Measurements from ENCODE around the gene SLC6A12.

SLC6A12 gene

DNA sequence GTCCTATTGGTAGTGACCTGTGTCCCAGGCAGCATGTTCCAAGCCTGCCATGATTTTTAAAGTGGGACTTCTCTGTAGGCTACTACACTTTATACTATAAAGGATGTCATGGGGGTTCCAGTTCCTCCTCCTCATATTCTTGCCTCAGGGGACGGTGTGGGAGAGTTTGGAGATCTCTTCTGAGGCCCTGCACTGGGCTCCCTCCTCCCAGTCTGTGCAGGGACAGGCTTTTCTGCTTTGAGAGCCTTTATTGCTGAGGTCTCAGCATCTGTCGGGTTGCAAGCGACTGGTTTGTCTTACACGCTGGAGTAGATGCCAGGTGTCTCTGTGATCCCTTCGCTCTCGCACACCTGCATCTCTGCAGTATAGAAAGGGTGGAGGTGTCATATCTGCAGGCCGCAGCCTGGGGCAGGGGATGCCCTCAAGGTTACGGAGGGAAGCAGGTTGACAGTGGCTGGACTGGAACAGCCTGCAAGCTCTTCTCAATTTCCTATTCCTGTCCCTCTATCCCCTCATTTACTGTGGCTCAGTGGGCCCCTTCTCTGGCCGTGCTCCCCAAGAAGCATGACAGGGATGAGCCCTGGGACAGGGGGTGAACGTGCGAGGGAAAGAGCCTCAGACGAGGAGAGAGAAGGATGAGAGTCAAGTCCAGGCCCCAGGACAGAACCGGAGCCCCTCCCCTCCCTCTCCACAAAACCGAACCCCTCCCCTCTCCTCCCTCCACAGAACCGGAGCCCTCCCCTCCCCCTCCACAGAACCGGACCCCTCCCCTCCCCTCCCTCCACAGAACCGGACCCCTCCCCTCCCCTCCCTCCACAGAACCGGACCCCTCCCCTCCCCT, 51.3 kb downstream of the SLC6A12 start:
- no peak overlapping the region for H3K27ac ChIP-seq
- TF ChIP-seq, protein P1, sequence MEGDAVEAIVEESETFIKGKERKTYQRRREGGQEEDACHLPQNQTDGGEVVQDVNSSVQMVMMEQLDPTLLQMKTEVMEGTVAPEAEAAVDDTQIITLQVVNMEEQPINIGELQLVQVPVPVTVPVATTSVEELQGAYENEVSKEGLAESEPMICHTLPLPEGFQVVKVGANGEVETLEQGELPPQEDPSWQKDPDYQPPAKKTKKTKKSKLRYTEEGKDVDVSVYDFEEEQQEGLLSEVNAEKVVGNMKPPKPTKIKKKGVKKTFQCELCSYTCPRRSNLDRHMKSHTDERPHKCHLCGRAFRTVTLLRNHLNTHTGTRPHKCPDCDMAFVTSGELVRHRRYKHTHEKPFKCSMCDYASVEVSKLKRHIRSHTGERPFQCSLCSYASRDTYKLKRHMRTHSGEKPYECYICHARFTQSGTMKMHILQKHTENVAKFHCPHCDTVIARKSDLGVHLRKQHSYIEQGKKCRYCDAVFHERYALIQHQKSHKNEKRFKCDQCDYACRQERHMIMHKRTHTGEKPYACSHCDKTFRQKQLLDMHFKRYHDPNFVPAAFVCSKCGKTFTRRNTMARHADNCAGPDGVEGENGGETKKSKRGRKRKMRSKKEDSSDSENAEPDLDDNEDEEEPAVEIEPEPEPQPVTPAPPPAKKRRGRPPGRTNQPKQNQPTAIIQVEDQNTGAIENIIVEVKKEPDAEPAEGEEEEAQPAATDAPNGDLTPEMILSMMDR (IDR thresholded peaks at IDR 0.05), result no peak
- TF ChIP-seq ZFX (IDR thresholded peaks at IDR 0.05; ENCODE audit: borderline replicate concordance), result no peak

DNA sequence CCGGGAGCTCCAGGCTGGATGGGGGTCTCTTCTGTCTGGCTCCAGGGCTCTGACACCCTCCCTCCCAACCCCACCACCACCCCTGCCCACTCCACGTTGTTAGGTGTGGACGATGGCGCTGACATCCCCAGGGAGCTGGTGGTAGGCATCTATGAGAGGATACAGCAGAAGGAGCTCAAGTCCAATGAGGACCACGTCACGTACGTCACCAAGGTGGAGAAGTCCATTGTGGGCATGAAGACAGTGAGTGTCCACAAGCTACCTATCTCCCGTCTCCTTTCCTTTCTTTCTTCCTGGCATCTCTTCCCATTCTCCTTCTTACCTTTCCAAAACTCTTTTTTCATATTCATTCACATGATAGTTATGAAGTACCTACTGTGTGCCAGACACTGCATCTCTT, 52.1 kb downstream of the SLC6A12 start:
- no peak overlapping the region for H3K27ac ChIP-seq
- TF ChIP-seq, protein P1 (IDR thresholded peaks at IDR 0.05), result no peak
- TF ChIP-seq ZFX (IDR thresholded peaks at IDR 0.05; ENCODE audit: borderline replicate concordance), result no peak

DNA sequence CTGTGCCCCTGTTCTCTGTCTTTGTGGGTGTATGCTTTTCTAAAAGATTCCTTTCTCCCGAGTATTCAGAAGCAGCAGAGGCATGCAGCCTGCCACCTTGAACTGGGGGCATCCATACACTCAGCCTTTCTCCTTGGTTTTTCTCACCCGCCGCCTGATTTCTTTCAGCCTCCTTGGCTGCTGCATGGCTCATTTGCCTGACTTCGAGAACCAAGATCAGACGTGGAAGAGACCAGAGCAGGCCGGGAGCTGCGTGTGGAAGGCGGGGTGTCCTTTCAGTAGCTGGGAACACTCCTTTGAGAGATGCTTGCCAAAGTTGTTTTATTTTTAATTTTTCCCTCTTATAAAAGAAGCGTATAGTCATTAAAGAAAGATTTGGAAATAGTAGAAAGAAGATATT, 53.1 kb downstream of the SLC6A12 start:
- TF ChIP-seq, protein P1 (IDR thresholded peaks at IDR 0.05), result no peak
- no peak for TF ChIP-seq ZFX (IDR thresholded peaks at IDR 0.05; ENCODE audit: borderline replicate concordance)
- no peak overlapping the region for H3K27ac ChIP-seq

DNA sequence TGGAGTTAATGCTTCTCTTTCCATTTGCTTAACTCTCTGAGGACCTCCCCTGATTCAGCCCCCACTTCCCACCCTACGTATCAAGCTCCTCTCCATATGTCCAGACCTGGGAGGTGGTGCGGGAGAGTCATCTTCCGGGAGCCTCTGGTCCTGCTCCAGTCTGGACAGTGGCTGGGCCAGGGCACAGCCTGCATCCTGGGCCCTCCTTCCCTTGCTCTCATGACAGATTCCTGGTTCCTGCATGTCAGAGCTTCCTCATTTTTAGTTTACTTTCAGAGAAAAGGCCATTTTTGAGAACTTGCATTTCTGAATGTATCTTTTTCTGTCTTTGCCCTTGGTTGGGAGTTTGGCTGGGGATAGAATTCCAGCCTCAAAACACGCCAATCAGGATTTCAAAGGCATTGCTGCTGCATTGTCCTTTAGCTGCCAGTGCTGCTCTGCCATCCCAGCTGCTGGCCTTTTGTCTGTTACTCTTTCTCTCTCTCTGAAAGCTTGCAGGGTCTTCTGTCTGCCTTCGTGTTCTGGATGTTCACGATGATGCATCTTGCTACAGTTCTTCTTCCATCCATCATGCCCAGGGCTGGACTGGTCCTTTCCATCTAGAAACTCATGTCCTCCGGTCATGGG, 54.7 kb downstream of the SLC6A12 start:
- no peak overlapping the region for H3K27ac ChIP-seq
- TF ChIP-seq, protein P1 (IDR thresholded peaks at IDR 0.05), result no peak
- TF ChIP-seq ZFX (IDR thresholded peaks at IDR 0.05; ENCODE audit: borderline replicate concordance), result no peak

DNA sequence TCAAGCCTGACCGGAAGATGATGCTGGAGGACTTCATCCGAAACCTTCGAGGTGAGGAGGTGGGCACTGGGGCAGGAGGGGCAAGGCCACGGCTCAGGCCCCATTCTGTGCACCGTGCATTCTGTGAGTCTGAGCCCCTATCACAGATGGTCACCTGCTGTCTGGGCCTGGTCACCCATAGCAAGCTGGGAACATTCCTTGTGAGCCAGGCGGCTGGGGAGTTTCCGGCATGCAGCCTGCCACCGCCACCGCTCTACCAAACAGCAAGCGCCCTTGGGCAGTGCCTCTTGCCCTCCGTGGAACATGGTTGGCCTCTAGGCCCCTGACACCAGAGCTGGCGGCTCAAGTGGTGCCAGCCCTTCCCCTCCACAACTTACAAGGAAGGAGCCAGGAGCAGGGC, 56.3 kb downstream of the SLC6A12 start:
- no peak overlapping the region for H3K27ac ChIP-seq
- TF ChIP-seq, protein P1 (IDR thresholded peaks at IDR 0.05), result no peak
- TF ChIP-seq ZFX (IDR thresholded peaks at IDR 0.05; ENCODE audit: borderline replicate concordance), result no peak

DNA sequence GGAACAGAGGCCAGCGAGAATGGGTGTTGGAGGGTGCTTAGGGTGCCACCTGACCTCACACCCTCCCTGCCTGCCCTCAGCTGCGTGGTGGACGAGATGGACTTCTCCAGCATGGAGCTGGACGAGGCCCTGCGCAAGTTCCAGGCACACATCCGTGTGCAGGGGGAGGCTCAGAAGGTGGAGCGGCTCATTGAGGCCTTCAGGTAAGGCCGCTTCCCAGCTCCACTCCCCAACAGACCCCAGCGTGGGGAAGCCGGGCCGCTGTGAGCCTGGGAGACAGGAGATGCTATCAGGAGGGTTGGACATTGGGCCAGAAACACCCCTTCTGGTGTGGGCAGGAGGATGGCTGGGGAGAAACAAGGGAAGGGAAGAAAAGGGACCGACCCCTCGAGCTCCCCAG, 57.0 kb downstream of the SLC6A12 start:
- H3K27ac ChIP-seq, result no peak overlapping the region
- TF ChIP-seq ZFX (IDR thresholded peaks at IDR 0.05; ENCODE audit: borderline replicate concordance), result no peak
- TF ChIP-seq, protein P1 (IDR thresholded peaks at IDR 0.05), result no peak

DNA sequence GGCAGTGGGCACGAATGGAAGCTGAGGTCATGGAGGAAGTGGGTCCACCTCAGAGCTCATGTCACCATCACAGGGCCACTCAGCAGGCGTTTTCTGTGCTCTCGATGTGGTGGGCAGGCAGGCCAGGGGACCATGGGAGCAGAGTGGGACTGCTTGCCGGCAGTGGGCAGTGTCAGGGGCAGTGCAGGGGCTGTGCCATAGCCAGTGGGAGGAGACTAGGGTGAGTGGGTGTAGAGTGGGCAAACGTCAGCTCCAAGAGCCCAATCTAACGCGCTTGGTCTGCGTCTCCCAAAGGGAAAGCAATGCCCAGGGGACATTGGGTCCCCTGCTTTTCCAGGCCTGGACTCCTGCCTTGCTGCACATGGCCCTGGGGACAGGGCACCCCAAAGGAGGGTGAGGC, 58.3 kb downstream of the SLC6A12 start:
- H3K27ac ChIP-seq, result no peak overlapping the region
- TF ChIP-seq ZFX (IDR thresholded peaks at IDR 0.05; ENCODE audit: borderline replicate concordance), result no peak
- TF ChIP-seq, protein P1 (IDR thresholded peaks at IDR 0.05), result no peak

Measured in 22Rv1 (cell line).